Thyroid gland (tissue), 4 donors: ENCODE measurements around the gene PLPP3. TPM values are rescaled to one million over a fixed set of nuclear protein-coding genes. Genes with fewer than 3 reads are reported as not detected.

Source experiments
- DNase-seq, 2 donors: peaks; one replicate each; pipeline ENCODE4 v3.0.0-alpha.2; 2019
- H3K27ac ChIP-seq, 3 donors: fragments of 200-600 bp; sonication (generic); 1 replicate in 2 of 3; 2 replicates in 1 of 3; pipeline ENCODE4 v1.5.1; 2016 to 2019; ENCODE audit warnings: mild to moderate bottlenecking in 1 of 3, moderate library complexity in 1 of 3
- H3K27me3 ChIP-seq: fragments of 200-600 bp; sonication (generic); one replicate; pipeline ENCODE4 v1.5.1; 2019
- H3K36me3 ChIP-seq, 2 donors: fragments of 200-600 bp; sonication (generic); one replicate each; pipeline ENCODE4 v1.5.1; 2016 to 2019
- H3K4me1 ChIP-seq, 2 donors: fragments of 200-600 bp; sonication (generic); one replicate each; pipeline ENCODE4 v1.5.1; 2017 to 2019
- H3K4me3 ChIP-seq, 3 donors: fragments of 200-600 bp; sonication (generic); replicated peaks in 1 of 3; 1 replicate in 2 of 3; 2 replicates in 1 of 3; pipeline ENCODE4 v1.5.1; 2016; ENCODE audit warnings: mild to moderate bottlenecking in 1 of 3
- H3K9me3 ChIP-seq: fragments of 200-600 bp; sonication (generic); one replicate; pipeline ENCODE4 v1.5.1; 2017
- CTCF ChIP-seq, 6 experiments: fragments of 200-600 bp in 3 of 6; fragments of 450-650 bp in 3 of 6; sonication (generic) in 3 of 6; IDR thresholded peaks; one replicate each; pipeline ENCODE4 v1.5.1; 2016 to 2019; ENCODE audit warnings: antibody characterized with exemption in 6 of 6, mild to moderate bottlenecking in 2 of 6, inconsistent platforms in 1 of 6, moderate library complexity in 1 of 6
- POLR2A ChIP-seq, 2 donors: fragments of 450-650 bp; IDR thresholded peaks; one replicate each; pipeline ENCODE4 v1.6.1; 2017; ENCODE audit warnings: antibody characterized with exemption in 2 of 2, mild to moderate bottlenecking in 2 of 2, moderate library complexity in 1 of 2
- WGBS, 2 donors: methylation state at CpG; one replicate each; pipeline ENCODE4 v1.1.5; 2017; 5-methylcytosine and 5-hydroxymethylcytosine counted together
- intact Hi-C: fragments of 100-400 bp; cut with DNase I; formaldehyde crosslinking; loops from one replicate; pipeline ENCODE4 v1.15.1; 2023
- total RNA-seq, 4 donors: library from RNA; depleted of rRNA; stranded (reverse); fragments of >200 nt; gene quantifications; one replicate each; pipeline ENCODE4 v1.2.3, GENCODE V29; 2016

The PLPP3 gene
- total RNA-seq, 4 donors from 2014 or later = 257 to 764 (median 675) TPM

GRCh38 chr1:56547473-56547872, 31.9 kb downstream of the PLPP3 start:
- Histone ChIP-seq H3K27me3 (no peaks in the 10 kb centered on the region), H3K9me3 (no peaks in the 10 kb centered on the region), H3K4me3 (no peak overlapping the region), H3K27ac (peak overlapping the region; percentile 76 to 78 (median 76)), H3K4me1 (peaks cover 94 to 97% of the 10 kb centered on the region in 2 donors), H3K36me3 (no peaks in the 10 kb centered on the region)
- WGBS, 2 donors = 58 to 72% methylated on average over 1 of the region's 1 CpG
- DNase-seq = no peak
- intact Hi-C loops = no loop called here
- no peak for TF ChIP-seq POLR2A (IDR thresholded peaks at IDR 0.05)
- no peak for TF ChIP-seq CTCF (IDR thresholded peaks at IDR 0.05)

DNA sequence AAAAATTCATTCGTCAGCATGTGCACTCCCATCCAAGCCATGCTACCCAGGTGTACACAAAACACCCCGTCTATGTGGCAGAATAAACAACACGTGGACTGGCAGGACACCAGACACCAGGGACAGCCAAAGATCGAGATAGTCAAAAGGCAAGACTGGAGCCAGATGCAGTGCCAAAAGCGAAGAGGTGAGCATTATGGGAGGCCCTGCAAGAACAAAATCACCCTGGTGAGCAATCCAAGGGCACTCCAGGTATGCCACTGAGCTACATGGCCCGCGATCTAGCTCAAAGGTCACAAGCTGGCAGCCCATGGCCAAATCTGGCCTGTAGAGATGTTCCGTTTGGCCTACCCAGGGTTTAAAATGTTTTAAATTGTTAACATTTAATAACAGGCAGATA, 33.7 kb downstream of the PLPP3 start:
- 17 to 44% methylated on average over 8 of the region's 8 CpGs for WGBS, 2 donors
- Histone ChIP-seq H3K27me3 (no peaks in the 10 kb centered on the region), H3K9me3 (no peaks in the 10 kb centered on the region), H3K27ac (peak overlapping the region; percentile 64 to 78 (median 76)), H3K36me3 (no peaks in the 10 kb centered on the region), H3K4me3 (no peak overlapping the region), H3K4me1 (peaks cover 93 to 97% of the 10 kb centered on the region in 2 donors)
- intact Hi-C loops = no loop called here
- peak; percentile 87 to 90 for DNase-seq
- TF ChIP-seq CTCF (IDR thresholded peaks at IDR 0.05) (no peak), POLR2A (IDR thresholded peaks at IDR 0.05) (no peak)

DNA sequence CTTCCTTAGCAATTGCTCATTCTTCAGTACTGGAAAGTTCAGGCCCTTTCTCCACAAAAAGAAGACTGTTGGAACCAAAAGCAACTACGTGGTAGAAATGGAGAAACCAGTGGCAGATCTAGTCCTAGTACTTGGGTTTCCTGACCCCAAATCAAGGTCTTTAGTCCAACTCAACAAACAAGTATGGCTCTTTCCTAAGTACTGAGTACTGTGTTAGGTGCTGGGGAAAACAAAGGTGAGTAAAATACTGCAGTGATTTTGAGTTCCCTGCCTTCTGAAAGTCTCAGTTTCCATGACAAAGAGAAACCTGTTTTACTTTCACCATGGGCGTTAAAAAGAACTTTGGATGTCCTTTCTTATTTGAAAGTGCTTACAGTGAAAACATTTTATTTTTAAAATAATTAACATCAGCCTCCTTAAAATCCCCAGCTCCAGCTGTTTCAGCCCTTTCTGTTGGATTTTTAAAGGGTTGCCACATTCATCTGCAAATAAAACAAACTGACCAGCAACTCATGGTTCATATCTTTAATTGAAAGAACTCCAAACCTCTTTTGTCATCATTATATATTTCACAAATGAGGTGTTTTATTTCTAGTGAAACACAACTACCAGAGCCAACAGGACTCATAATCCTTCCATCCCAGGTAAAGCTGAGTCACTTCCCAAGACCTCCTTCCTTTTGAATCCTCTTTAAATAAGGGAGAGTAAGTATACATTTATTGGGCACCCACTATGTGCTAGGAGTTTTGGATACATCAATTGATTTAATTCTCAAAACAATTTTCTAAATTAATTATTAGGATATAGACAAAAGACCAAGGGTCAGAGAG, 35.4 kb downstream of the PLPP3 start:
- H3K4me1 ChIP-seq = peaks cover 92 to 97% of the 10 kb centered on the region in 2 donors
- TF ChIP-seq POLR2A (IDR thresholded peaks at IDR 0.05) = no peak
- no peak for TF ChIP-seq CTCF (IDR thresholded peaks at IDR 0.05)
- no peaks in the 10 kb centered on the region for H3K27me3 ChIP-seq
- no peak overlapping the region for H3K4me3 ChIP-seq
- DNase-seq = no peak
- no peaks in the 10 kb centered on the region for H3K36me3 ChIP-seq
- intact Hi-C loops = no loop called here
- H3K27ac ChIP-seq = peak overlapping the region; percentile 41 to 78 (median 76)
- 66% methylated on average over 2 of the region's 2 CpGs for WGBS, 2 donors
- no peaks in the 10 kb centered on the region for H3K9me3 ChIP-seq

- intact Hi-C loops = no loop called here
- no peaks in the 10 kb centered on the region for H3K36me3 ChIP-seq
- no peak overlapping the region for H3K4me3 ChIP-seq
- peak overlapping the region; percentile 70 to 78 (median 76) for H3K27ac ChIP-seq
- no peak for TF ChIP-seq POLR2A (IDR thresholded peaks at IDR 0.05)
- TF ChIP-seq CTCF (IDR thresholded peaks at IDR 0.05) = no peak
- peak; percentile 81 to 84 for DNase-seq
- H3K27me3 ChIP-seq = no peaks in the 10 kb centered on the region
- no peaks in the 10 kb centered on the region for H3K9me3 ChIP-seq
- WGBS, 2 donors = 23 to 45% methylated on average over 5 of the region's 5 CpGs
- H3K4me1 ChIP-seq = peaks cover 92 to 96% of the 10 kb centered on the region in 2 donors
Observed at GRCh38 chr1:56542651-56543050, 36.7 kb downstream of the PLPP3 start.

- DNase-seq = no peak
- Histone ChIP-seq H3K27me3 (no peaks in the 10 kb centered on the region), H3K27ac (peak overlapping the region; percentile 46 to 76 (median 70)), H3K9me3 (no peaks in the 10 kb centered on the region), H3K4me3 (no peak overlapping the region), H3K36me3 (peaks cover 5% of the 10 kb centered on the region in 2 donors), H3K4me1 (peaks cover 89 to 95% of the 10 kb centered on the region in 2 donors)
- intact Hi-C loops = no loop called here
- TF ChIP-seq POLR2A (IDR thresholded peaks at IDR 0.05) (no peak), CTCF (IDR thresholded peaks at IDR 0.05) (no peak)
- 60 to 61% methylated on average over 1 of the region's 1 CpG for WGBS, 2 donors
Observed at GRCh38 chr1:56541408-56541807, 38.0 kb downstream of the PLPP3 start.
